ENCODE measurements around the gene CLEC3B.

The CLEC3B gene

GRCh38 chr3:45003406-45003805, 22.7 kb upstream of the CLEC3B start:
- no peak for DNase-seq (ENCODE audit: low spot score)

- DNase-seq (ENCODE audit: low spot score): no peak
These were observed 22.2 kb upstream of the CLEC3B start for GRCh38 chr3:45003859-45004258.

GRCh38 chr3:45007091-45007490, 19.0 kb upstream of the CLEC3B start:
- no peak for DNase-seq (ENCODE audit: low spot score)

DNA sequence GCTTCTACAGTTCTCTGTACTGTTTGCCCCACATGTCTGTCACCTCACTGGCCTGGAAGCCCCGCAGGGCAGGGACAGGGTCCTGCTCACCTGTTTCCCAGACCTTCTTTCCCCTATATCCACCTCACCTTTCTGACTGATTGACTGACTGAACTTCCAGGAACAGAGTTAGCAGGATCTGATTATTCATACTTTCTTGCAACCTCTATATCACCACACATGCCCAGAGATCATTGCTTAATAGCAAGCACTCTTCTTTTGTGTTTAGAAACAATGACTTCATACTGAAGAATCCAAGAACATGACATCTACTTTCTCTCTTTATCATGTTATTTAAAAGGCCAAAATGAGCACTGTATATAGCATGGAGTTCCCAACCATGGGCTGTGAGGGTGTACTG, 18.0 kb upstream of the CLEC3B start:
- no peak for DNase-seq (ENCODE audit: low spot score)

DNA sequence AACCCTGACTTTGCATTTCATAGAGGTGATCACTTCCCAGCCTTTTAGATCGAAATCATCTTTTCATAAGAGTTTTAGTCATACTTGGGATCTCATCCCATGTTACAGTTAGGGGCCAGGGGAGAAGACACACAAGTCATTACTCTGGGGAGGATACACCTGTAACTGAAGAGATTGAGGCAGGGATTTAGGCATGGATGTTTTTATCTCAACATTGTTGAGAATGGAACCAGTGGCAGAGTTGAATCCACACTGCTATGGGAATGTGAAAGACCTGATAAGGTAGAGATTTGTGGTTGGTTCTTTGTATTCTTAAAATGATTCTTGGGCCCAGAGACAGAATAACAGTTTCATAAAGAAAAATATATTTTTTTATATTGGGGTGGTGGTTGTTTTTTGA, 16.2 kb upstream of the CLEC3B start:
- DNase-seq (ENCODE audit: low spot score): no peak

DNA sequence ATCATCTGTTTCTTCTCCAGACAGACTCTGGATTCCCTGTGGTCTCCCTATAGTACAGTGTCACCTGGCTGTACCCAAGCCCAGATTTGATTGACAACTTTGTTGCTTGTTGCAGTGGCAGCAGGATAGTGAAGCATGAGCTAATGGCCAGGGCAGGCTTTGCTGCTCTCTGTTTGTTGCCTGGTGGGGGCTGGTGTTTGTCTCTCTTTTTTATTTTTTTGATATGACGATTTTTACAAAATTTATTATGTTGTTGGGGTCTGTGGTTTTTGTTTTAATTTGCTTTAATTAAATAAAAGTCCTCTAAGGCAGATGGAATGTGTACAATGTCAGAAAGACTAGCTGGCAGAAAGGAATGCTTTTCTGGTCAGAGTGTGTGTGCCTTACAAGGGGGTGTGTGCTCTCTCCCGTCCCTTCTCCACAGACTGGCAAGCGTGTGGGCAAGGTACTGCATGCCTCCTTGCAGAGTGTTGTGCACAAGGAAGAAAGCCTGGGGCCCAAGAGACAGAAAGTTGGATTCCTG, 15.2 kb upstream of the CLEC3B start:
- no peak for DNase-seq (ENCODE audit: low spot score)

DNA sequence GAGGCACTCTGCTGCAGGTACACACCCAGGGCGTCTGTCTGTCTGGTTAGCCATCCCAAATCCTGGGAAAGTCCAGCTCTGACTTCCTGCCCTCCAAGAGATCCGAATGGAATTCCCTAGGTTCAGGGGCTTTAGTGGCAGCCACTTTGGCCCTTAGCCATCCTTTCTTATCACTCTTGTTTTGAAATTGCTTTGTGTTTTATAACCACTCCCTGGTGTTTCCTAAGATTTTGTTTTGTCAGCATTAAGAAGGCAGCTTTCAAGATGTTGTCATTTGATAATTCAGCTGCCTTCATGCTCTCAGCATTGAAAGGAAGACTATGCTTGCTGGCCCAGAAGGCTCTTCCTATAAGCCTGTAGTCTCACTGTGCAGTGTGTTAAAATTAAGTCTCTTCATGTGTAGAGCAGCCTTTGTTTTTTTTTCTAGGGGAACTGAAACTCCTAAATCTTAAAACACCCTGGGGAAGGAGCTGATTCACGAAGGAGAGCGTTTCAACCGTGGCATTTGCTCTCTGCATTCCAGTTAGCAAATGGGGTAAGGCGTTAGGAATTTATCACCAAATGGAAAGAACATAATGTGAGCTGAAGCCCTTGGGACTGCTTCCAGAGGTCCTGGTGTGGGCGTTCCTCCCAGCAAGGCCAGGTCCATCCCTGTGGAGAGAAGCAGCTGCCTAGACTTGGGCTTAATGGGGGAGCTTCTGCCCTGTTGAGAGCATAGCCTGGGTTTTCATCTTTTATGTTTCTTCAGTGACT, 14.2 kb upstream of the CLEC3B start:
- no peak for DNase-seq (ENCODE audit: low spot score)

DNA sequence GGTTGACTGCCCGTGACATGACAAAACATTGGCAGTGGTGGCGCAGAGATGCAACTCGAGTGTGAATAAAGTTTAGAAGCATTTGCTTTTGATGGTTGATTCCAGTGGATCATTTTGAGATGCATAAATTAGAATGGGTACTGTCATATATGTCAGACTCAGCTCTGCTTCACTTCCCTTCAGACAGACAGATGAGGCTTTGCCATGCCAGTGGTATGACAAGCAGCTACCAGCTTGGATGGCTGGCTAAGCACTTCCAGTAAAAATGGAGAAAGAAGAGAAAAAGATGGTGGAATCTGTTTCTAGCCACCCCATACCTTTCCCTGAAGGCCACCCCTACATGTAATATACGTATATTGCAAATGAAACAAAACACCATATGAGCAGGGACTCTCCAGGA, 13.5 kb upstream of the CLEC3B start:
- DNase-seq (ENCODE audit: low spot score): no peak

GRCh38 chr3:45016916-45017315, 9.2 kb upstream of the CLEC3B start:
- no peak for DNase-seq (ENCODE audit: low spot score)

GRCh38 chr3:45017821-45018220, 8.3 kb upstream of the CLEC3B start:
- DNase-seq (ENCODE audit: low spot score): no peak

GRCh38 chr3:45020534-45020933, 5.6 kb upstream of the CLEC3B start:
- DNase-seq (ENCODE audit: low spot score): no peak

DNA sequence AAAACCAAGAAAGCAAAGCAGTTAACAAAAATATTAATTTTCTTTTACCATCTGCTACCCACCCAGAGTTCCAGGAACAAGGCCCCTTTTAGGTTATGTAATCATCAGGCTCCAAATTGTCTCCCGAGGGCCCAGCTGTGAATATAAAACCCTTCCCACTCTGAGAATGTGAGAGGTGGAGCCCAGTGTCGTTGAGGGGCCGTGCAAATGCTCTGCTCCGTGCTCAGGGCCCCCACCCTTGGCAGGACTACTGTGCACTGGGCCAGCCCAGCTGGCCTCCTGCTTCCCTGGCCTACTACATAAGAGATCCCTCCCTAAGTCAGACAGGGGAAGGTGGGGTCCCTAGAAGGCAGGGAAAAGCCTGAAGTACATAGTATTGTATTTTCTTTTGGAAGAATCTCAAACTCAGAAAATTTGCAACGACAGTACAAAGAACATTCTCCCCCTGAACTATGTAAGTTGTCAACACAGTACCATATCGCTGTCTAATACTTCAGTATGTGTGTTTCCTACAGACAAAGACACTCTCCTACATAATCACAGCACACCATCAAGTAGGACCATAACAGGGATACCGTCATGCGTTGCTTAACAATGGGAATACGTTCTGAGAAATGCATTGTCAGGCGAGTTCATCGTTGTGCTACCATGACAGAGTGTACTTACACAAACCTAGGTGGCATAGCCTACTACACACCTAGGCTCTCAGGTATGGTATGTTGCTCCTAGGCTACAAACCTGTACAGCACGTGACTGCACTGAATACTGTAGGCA, 4.4 kb upstream of the CLEC3B start:
- DNase-seq (ENCODE audit: low spot score): no peak

- no peak for DNase-seq (ENCODE audit: low spot score)
These were observed 2.4 kb upstream of the CLEC3B start for GRCh38 chr3:45023675-45024074.

GRCh38 chr3:45024542-45025255, 1.4 kb upstream of the CLEC3B start:
- DNase-seq (ENCODE audit: low spot score): no peak

- no peak for DNase-seq (ENCODE audit: low spot score)
These were observed 854 bp downstream of the CLEC3B start for GRCh38 chr3:45026957-45027356.

GRCh38 chr3:45027441-45027840, 1.3 kb downstream of the CLEC3B start:
- DNase-seq (ENCODE audit: low spot score): no peak

GRCh38 chr3:45029216-45029615, 3.1 kb downstream of the CLEC3B start:
- DNase-seq (ENCODE audit: low spot score): no peak

DNA sequence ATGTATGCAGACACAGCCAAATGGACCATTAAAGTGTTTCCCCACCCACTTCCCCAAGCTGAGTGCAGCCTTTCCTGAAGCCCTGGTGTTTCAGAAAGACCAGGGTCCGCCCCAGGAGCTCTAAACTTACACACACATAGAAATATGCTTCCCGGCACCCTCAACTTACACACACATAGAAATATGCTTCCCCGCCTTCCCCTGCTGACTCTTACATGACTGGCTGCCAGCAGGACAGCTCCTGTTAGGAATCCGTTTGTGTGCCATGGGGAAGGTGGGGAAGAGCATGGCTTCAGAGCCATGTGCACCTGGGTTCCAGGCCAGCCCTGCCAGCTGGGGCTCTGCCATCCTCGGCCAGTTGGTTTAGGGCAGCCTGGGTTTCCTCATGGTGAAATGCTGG, 3.6 kb downstream of the CLEC3B start:
- DNase-seq (ENCODE audit: low spot score): peak; percentile 16

DNA sequence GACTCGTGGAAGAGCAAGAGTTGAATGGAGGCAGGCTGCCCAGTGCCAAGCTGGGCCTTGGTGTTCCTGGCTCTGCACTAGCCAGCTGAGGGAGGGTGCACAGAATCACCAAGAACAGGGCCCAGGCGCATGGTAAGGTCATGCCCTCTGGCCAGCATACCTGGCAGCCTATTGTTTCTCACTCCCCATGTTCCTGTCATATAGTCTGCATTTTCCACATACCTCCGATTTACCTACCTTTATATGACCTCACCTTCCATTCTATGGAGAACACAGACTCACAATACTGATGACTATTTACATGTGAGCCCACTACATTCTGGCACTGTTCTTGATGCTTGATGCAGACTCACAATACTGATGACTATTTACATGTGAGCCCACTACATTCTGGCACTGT, 5.4 kb downstream of the CLEC3B start:
- no peak for DNase-seq (ENCODE audit: low spot score)

DNA sequence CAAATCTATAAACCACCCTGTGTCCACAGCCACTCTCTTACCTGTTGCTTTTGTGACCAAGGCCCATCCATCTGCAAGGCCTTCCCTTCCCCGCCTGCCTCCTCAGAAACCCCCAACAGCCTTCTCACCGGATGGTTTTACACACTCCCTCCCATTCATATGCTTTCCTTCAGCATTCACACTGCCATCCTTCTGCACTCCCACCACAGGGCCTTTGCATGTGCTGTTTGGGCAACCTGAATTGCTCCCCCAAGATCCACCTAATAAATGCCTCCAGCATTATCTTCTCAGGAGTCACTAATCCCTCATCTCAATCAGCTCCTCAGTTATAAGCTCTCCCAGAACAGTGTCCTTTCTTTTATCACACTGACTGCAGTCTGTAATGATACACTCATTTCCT, 6.0 kb downstream of the CLEC3B start:
- no peak for DNase-seq (ENCODE audit: low spot score)

GRCh38 chr3:45033791-45034190, 7.7 kb downstream of the CLEC3B start:
- no peak for DNase-seq (ENCODE audit: low spot score)

DNA sequence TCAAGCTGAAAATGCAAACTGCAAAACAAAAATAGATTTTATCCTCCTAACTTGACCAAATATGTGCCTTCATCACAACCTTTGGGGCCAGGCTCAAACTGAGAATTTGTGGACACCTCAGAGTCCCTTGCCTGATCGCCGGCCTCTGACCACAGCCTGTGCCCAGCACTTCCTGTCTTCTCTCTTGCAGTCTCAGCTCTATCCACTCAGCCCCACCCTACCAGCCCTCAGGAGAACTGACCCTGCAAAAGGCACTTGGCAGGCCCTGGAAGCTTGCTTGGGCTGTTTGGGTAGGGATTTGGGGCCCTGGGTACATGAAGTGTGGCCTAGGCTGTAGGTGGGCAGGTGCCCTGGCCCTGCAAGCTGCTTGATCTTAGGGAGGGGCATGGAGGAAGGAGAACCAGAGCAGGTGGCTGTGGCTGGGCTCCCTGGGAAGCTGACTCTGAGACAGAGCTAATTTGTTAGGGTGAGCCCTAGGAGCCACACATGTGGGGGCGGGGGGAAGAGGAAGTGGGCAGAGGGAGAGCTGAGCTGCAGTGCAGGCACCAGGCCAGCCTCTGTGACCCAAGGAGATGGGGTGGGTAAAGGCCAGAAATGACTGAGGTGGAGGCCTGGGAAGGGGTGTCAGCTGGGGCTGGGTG, 8.6 kb downstream of the CLEC3B start:
- DNase-seq (ENCODE audit: low spot score): no peak

All from RKO (cell line).